Uterus (tissue), 2 donors: ENCODE results near the gene NHS.

Source experiments
- CTCF ChIP-seq, 4 experiments: fragments of 200-600 bp in 2 of 4; fragments of 450-650 bp in 2 of 4; sonication (generic) in 2 of 4; IDR thresholded peaks; one replicate each; pipeline ENCODE4 v1.5.1; 2016 to 2019; ENCODE audit warnings: antibody characterized with exemption in 4 of 4, mild to moderate bottlenecking in 2 of 4, moderate library complexity in 1 of 4
- POLR2A ChIP-seq, 2 donors: fragments of 450-650 bp; IDR thresholded peaks; one replicate each; pipeline ENCODE4 v1.6.1; 2016; ENCODE audit warnings: antibody characterized with exemption in 2 of 2, mild to moderate bottlenecking in 1 of 2, moderate library complexity in 1 of 2

- no peak for TF ChIP-seq CTCF (IDR thresholded peaks at IDR 0.05)
- no peak for TF ChIP-seq POLR2A (IDR thresholded peaks at IDR 0.05)
Measured at GRCh38 chrX:17662391-17662790, 287.4 kb downstream of the NHS start.
